OCI-LY3 (cell line): Measurements from ENCODE around the gene PRPS2.
A peak's percentile ranks its signal among the peaks of the same experiment; 100 is the strongest.

Experiments
- H2AFZ ChIP-seq: fragments of 200-600, 300-600 bp; shearing (Covaris generic); 2 replicates; pipeline ENCODE4 v1.6.0; 2014; ENCODE audit warnings: antibody characterized with exemption, low read depth, low read length
- H3K27ac ChIP-seq: fragments of 200-600, 300-600 bp; sonication (generic); 2 replicates; pipeline ENCODE4 v1.5.1; 2014; ENCODE audit warnings: mild to moderate bottlenecking, low read length, moderate library complexity, mixed read lengths
- H3K27me3 ChIP-seq: fragments of 200-600, 300-600 bp; sonication (generic); 2 replicates; pipeline ENCODE4 v1.6.1; 2014; ENCODE audit warnings: low read depth, low read length, mixed read lengths
- H3K36me3 ChIP-seq: fragments of 200-600, 300-600 bp; sonication (generic); replicated peaks from 2 replicates; pipeline ENCODE3; 2014; ENCODE audit warnings: low read depth, low read length, mixed read lengths
- H3K4me1 ChIP-seq: fragments of 300-600, 200-600 bp; sonication (generic); 2 replicates; pipeline ENCODE4 v1.6.1; 2014; ENCODE audit warnings: low read length, mixed read lengths
- H3K4me2 ChIP-seq: fragments of 200-600, 300-600 bp; sonication (generic); 2 replicates; pipeline ENCODE4 v1.6.1; 2014; ENCODE audit warnings: low read length, mixed read lengths
- H3K4me3 ChIP-seq: fragments of 300-600, 200-600 bp; sonication (generic); 2 replicates; pipeline ENCODE4 v1.5.1; 2014; ENCODE audit warnings: antibody characterized with exemption, mild to moderate bottlenecking, low read length, moderate library complexity
- H3K79me2 ChIP-seq: fragments of 300-600, 200-600 bp; shearing (Covaris generic); 2 replicates; pipeline ENCODE4 v1.6.1; 2014; ENCODE audit warnings: mild to moderate bottlenecking, low read length, mixed read lengths
- H3K9ac ChIP-seq: fragments of 300-600, 200-600 bp; shearing (Covaris generic); 2 replicates; pipeline ENCODE4 v1.6.0; 2014; ENCODE audit warnings: mild to moderate bottlenecking, low read length, moderate library complexity
- H3K9me3 ChIP-seq: fragments of 200-600, 300-600 bp; shearing (Covaris generic); 2 replicates; pipeline ENCODE4 v1.6.1; 2014; ENCODE audit warnings: low read length, mixed read lengths; ENCODE audit not compliant: insufficient read depth
- H4K20me1 ChIP-seq: fragments of 200-600, 300-600 bp; sonication (generic); 2 replicates; pipeline ENCODE4 v1.6.1; 2016; ENCODE audit warnings: low read length, mixed read lengths; ENCODE audit not compliant: insufficient read depth
- CTCF ChIP-seq: fragments of 200-600, 300-600 bp; sonication (generic); IDR thresholded peaks from 2 replicates; pipeline ENCODE4 v1.5.1; 2014; ENCODE audit warnings: antibody characterized with exemption, low read length, low read depth
- EZH2phosphoT487 ChIP-seq: fragments of 200-600 bp; shearing (Covaris generic); IDR thresholded peaks from 2 replicates; pipeline ENCODE4 v1.6.1; 2018; ENCODE audit warnings: antibody characterized with exemption, mixed run types, low read depth

Gene PRPS2

GRCh38 chrX:12788645-12789044, 2.6 kb upstream of the PRPS2 start:
- Histone ChIP-seq H3K4me1 (peaks cover 18% of the 10 kb centered on the region), H4K20me1 (peaks cover 11% of the 10 kb centered on the region; the same call in 1 of the 2 replicates), H3K4me3 (no peak overlapping the region), H3K27ac (no peak overlapping the region), H3K4me2 (no peak overlapping the region), H3K9ac (no peak overlapping the region), H3K9me3 (no peaks in the 10 kb centered on the region), H2AFZ (no peak overlapping the region), H3K27me3 (0 out of 2 replicates have a peak, but pooled peaks cover 3% of the 10 kb centered on the region), H3K79me2 (peaks cover 24% of the 10 kb centered on the region), H3K36me3 (peaks cover 11% of the 10 kb centered on the region)
- no peak for TF ChIP-seq EZH2phosphoT487
- no peak for TF ChIP-seq CTCF

GRCh38 chrX:12789976-12790375, 1.2 kb upstream of the PRPS2 start:
- Histone ChIP-seq H3K27ac (no peak overlapping the region), H3K27me3 (0 out of 2 replicates have a peak, but pooled peaks cover 3% of the 10 kb centered on the region), H3K9me3 (no peaks in the 10 kb centered on the region), H4K20me1 (peaks cover 25% of the 10 kb centered on the region), H3K4me3 (no peak overlapping the region), H3K9ac (no peak overlapping the region), H3K79me2 (peaks cover 38% of the 10 kb centered on the region), H2AFZ (no peak overlapping the region), H3K4me1 (peaks cover 18% of the 10 kb centered on the region), H3K36me3 (peaks cover 19% of the 10 kb centered on the region), H3K4me2 (no peak overlapping the region)
- TF ChIP-seq CTCF (no peak), EZH2phosphoT487 (no peak)

- no peak overlapping the region for H3K27ac ChIP-seq
- TF ChIP-seq CTCF (no peak), EZH2phosphoT487 (no peak)
- H3K9ac ChIP-seq: peak overlapping the region; percentile 92
These were observed 341 bp upstream of the PRPS2 start for GRCh38 chrX:12790885-12791256.

DNA sequence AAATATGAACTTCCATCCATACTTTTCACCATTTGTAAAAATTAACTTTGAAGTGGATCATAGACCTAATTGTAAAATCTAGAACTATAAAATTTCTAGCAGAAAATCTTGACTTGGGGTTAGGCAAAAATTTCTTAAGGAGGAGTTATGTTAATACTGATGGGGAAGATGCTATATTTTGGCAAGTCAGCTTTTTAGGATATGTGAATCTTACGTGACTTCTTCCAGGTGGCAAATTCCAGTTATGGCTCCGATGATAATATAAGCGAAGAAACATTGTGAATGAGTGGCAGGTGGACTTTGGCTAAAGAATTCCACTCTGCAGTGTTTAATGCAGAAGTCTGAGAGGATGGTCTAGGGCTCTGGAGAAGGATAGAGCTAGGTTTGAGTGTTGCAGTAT, 1.5 kb downstream of the PRPS2 start:
- Histone ChIP-seq H3K79me2 (peaks cover 59% of the 10 kb centered on the region), H3K4me1 (peaks cover 18% of the 10 kb centered on the region), H3K27me3 (0 out of 2 replicates have a peak, but pooled peaks cover 1% of the 10 kb centered on the region), H3K27ac (no peak overlapping the region), H3K4me3 (peak overlapping the region; percentile 95), H3K36me3 (peaks cover 27% of the 10 kb centered on the region), H3K4me2 (peak overlapping the region; percentile 97), H4K20me1 (peaks cover 27% of the 10 kb centered on the region), H3K9ac (peak overlapping the region; percentile 92), H2AFZ (no peak overlapping the region), H3K9me3 (no peaks in the 10 kb centered on the region)
- TF ChIP-seq CTCF (no peak), EZH2phosphoT487 (no peak)

More at GRCh38 chrX:12790885-12791256, 341 bp upstream of the PRPS2 start:
- Histone ChIP-seq H3K4me3 (peak overlapping the region; percentile 95), H3K9me3 (no peaks in the 10 kb centered on the region), H3K79me2 (peaks cover 47% of the 10 kb centered on the region), H3K4me2 (peak overlapping the region; percentile 76), H4K20me1 (peaks cover 27% of the 10 kb centered on the region), H3K36me3 (peaks cover 23% of the 10 kb centered on the region), H3K4me1 (peaks cover 18% of the 10 kb centered on the region), H2AFZ (peak overlapping the region; percentile 94), H3K27me3 (0 out of 2 replicates have a peak, but pooled peaks cover 3% of the 10 kb centered on the region)
